Inflammatory macrophage treated with lipopolysaccharide for 4 hours (primary cell): Measurements from ENCODE around the gene SESTD1.

Experiments
- DNase-seq: peaks from one replicate; pipeline ENCODE4 v3.0.0-alpha.2; 2020

The SESTD1 gene

GRCh38 chr2:179179719-179180118 lies 84.9 kb downstream of the SESTD1 start:
- no peak for DNase-seq

DNA sequence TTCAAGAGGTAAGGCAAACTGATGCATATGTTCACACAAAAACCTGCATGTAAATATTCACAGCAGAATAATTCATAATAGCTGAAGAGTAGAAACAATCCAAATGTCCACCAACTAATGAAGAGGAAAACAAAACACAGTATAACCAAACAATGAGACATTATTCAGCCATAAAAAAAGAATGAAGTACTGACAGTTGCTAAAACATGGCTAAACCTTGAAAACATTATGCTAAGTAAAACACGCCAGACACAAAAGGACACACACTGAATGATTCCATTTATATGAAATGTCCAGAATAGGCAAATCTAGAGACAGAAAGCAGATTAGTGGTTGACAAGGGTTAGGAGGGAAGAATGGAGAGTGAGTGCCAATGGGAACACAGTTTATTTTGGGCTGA lies 86.9 kb downstream of the SESTD1 start:
- DNase-seq, result no peak

DNA sequence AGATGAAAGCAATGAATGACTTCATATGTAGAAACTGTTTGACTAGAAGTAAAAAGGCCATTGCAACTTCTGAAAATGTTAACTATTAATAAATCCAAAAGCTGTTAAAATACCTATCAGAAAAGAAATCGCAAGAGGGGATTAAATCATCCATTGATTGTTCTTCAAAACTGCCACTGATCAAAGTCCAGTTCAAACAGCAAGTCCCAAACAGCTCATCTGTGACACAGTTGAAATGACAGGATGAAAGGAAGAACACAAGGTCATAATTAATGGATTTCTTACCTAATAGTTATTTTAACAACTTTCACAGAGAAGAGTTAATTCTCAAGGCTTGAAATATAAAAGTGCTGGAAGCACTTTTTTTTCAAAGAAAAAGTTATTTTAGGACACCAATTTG lies 90.4 kb downstream of the SESTD1 start:
- no peak for DNase-seq

GRCh38 chr2:179172894-179173293 lies 91.7 kb downstream of the SESTD1 start:
- no peak for DNase-seq

DNA sequence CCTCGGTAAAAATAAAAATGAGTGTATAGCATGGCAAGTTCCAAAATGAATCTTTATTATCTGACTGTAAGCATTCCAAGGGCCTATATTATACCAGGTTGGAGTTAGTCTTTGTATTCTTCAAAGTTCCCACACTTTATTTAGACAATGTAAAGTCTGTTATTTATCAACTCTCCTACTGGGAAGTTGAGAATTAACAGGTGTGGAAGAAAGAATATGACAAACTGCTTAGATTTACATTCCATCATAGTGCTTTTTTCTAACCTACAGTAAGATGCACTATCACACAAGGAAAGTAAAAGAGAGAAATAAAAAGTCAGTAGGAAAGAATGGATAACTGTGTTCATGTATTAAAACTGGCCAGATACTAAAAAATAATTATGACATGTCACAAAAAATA lies 93.3 kb downstream of the SESTD1 start:
- no peak for DNase-seq

DNA sequence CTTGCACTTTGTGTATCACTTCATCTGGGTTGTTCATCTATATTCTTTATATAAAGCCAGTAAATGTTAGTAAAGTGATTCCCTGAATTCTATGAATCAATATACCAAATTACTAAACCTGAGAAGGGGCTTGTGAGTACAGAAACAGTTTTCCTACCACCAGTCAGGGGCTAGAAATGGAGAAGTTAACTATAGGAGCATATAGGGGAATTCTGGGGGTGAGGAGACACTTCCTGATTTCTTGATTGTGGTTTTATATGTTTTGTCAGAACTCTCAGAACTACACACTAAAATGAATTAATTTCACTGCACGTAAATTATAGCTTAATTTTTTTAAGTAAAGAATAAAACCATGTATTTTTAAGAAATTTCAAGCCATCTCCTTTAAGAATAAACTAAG lies 93.7 kb downstream of the SESTD1 start:
- peak; percentile 49 for DNase-seq

- DNase-seq, result no peak
Measured at GRCh38 chr2:179165356-179166000, 99.2 kb downstream of the SESTD1 start.

- no peak for DNase-seq
Measured at GRCh38 chr2:179141206-179141605, 123.4 kb downstream of the SESTD1 start.

DNA sequence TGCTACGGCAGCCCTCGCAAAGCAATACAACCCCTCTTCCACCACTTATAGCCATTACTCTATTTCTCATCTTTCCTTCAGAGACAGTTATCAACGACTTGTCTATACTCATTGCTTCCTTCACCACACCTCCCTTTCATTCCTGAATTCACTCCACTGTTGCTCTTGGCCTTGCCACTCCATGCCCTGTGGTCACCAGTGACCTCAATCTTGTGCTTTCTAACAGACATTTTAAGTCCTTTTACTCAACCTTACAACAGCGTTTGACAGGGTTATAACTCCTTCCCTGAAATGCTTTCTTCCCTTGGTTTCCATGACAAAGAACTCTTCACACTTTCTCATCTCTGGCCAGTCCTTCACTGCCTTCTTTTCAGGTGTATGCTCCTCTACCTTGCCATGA lies 124.1 kb downstream of the SESTD1 start:
- no peak for DNase-seq

GRCh38 chr2:179139506-179139905 lies 125.1 kb downstream of the SESTD1 start:
- no peak for DNase-seq

GRCh38 chr2:179137200-179137759 lies 127.4 kb downstream of the SESTD1 start:
- DNase-seq, result no peak

DNA sequence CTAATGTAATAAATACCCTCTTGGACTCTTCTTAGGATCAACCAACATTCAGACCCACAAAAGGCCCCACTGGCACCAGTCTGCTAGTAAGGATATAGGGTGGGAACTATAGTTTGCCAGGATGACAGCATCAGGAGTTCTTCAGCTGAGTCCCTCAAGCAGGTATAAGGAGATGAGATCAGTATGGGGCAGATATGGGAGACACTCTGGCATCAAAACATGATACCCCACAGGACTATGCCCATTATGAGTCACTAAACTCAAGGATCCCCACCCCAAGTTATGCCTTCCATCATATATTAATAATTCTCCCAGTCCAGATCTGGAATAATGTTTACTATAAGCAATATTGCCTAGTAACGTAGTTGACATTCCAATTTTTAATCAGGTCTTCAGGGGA lies 131.6 kb downstream of the SESTD1 start:
- no peak for DNase-seq

- no peak for DNase-seq
Measured at GRCh38 chr2:179132076-179132475, 132.6 kb downstream of the SESTD1 start.

GRCh38 chr2:179130560-179130959 lies 134.1 kb downstream of the SESTD1 start:
- no peak for DNase-seq

- DNase-seq, result peak; percentile 7
Measured at GRCh38 chr2:179129574-179130238, 134.9 kb downstream of the SESTD1 start.

- no peak for DNase-seq
Measured at GRCh38 chr2:179125404-179125803, 139.2 kb downstream of the SESTD1 start.

DNA sequence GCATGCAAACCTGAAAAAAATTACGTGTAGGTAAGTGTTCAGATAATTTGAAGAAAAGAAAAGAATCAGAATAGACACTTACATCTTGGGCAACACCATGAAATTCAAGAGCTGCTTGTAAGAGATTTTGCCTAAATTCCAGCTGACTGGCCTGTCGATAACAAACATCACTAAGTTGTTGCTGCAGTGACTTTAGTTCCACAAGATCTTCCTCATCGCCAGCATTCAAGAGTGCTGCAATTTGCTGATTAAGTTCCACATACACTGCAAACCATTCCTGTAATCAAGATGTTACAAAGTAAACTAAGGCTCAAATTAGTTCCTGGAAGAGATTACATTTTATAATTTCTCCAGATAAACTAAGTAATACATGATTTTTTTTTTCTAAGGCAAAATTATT lies 140.3 kb downstream of the SESTD1 start:
- no peak for DNase-seq

DNA sequence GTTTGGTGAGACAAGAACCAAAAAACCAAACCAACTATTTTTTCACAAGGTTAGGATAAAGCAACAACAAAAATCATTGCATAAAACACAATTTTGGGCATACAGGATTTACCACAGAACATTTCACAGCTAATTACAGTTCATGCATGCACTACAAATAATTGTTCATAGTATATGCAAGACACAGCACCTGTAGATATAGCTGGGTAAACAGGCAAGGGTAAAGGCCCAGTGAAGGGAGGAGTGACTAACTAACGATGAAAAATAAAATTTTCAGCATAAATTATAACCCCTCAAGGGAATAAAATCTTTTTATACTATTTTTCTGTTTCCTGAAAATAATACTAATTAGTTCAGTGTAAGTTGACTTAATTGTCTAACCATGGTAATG lies 141.4 kb downstream of the SESTD1 start:
- DNase-seq, result no peak

GRCh38 chr2:179107737-179108136 lies 156.9 kb downstream of the SESTD1 start:
- DNase-seq, result no peak

GRCh38 chr2:179106676-179107428 lies 157.8 kb downstream of the SESTD1 start:
- peak; percentile 88 for DNase-seq

- DNase-seq, result no peak
Measured at GRCh38 chr2:179106342-179106675, 158.3 kb downstream of the SESTD1 start.

- DNase-seq, result peak; percentile 33
Measured at GRCh38 chr2:179104736-179105135, 159.9 kb downstream of the SESTD1 start.

DNA sequence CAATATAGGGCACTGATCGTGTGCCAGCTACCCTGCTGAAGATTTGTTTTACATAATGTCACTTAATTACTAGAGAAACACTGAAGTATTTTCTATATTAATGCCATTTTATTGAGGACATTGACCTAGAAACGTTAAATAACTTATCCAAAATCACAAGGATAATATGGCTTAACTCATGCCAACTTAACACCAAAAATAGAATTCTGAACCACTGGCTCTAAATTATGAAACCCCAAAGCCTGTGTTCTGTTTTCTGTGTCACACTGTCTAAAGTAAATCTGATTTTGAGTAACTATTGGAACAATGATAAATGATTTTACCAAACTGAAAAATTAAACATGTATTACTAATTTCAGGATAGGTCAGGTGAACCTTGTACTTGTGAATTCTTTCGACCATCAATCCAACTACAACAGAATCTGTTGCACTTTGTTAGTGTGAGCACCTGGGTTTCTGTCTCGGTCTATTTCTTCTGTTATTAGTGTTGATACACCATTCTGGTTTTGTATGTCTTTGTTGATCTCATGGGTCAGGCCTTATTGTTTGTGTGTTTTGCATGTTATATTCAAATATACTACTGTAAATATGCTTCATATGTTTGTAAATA lies 166.4 kb downstream of the SESTD1 start:
- no peak for DNase-seq

- no peak for DNase-seq
Measured at GRCh38 chr2:179097131-179097530, 167.5 kb downstream of the SESTD1 start.
